ENCODE data around the gene PDE6B.

PDE6B gene

GRCh38 chr4:655464-656151 is 30.2 kb downstream of the PDE6B start:
- no peak for TF ChIP-seq CTCF (conservative IDR thresholded peaks at IDR 0.05; ENCODE audit: low read length)
- no peak for DNase-seq (ENCODE audit: low read depth)
- no peak overlapping the region for H3K4me3 ChIP-seq (ENCODE audit: low read length)

- H3K4me3 ChIP-seq (ENCODE audit: low read length): no peak overlapping the region
- no peak for TF ChIP-seq CTCF (conservative IDR thresholded peaks at IDR 0.05; ENCODE audit: low read length)
- no peak for DNase-seq (ENCODE audit: low read depth)
Observed at GRCh38 chr4:656436-657337, 31.3 kb downstream of the PDE6B start.

- no peak for DNase-seq (ENCODE audit: low read depth)
- TF ChIP-seq CTCF (conservative IDR thresholded peaks at IDR 0.05; ENCODE audit: low read length): no peak
- no peak overlapping the region for H3K4me3 ChIP-seq (ENCODE audit: low read length)
Observed at GRCh38 chr4:657338-657833, 32.0 kb downstream of the PDE6B start.

- no peak overlapping the region for H3K4me3 ChIP-seq (ENCODE audit: low read length)
- no peak for DNase-seq (ENCODE audit: low read depth)
- no peak for TF ChIP-seq CTCF (conservative IDR thresholded peaks at IDR 0.05; ENCODE audit: low read length)
Observed at GRCh38 chr4:657834-658667, 32.7 kb downstream of the PDE6B start.

DNA sequence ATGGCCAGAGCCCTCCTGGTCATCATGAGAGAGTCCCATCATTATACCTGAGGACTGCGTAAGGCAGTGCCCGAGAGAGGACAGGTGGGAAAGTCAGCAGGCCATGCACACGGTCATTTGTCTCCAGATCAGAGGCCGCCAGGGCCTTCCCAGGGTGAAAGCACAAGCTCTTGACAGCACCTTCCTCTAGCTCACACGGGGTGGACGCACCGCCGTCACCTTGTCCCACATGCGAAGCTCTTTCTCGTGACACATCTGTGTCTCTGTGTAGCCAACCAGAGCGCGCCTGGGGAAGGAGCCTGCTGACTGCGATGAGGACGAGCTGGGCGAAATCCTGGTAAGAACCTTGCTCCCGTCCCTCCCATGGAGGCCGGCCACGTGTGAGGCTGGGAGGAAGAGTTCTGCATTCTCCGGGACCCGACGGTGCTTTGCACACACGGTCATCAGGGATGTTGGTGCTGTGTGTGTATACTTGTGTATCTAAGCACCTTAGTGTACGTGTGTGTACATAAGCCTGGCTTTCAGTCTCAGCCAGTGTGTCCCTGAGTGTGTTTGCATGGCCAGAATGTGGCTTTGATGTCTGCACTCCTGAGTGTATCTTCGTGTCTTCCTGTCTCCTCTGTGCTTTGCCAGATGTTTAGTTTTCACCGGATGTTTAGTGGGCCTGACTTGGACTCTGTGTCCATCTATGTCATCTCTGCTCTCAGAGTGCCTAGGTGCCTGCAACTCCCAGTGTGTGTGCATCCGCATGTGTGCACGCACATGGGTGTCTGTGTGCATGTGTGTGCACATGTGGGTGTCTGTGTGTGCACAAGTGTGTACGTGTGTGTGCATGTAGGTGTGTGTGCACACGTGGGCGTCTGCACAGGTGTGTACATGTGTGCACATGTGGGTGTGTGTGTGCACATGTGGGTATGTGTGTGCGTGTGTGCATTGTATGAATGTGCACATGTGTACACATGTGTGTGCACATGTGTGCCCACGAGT is 33.6 kb downstream of the PDE6B start:
- TF ChIP-seq CTCF (conservative IDR thresholded peaks at IDR 0.05; ENCODE audit: low read length): no peak

GRCh38 chr4:659851-660250 is 34.5 kb downstream of the PDE6B start:
- no peak overlapping the region for H3K4me3 ChIP-seq (ENCODE audit: low read length)
- TF ChIP-seq CTCF (conservative IDR thresholded peaks at IDR 0.05; ENCODE audit: low read length): no peak
- DNase-seq (ENCODE audit: low read depth): no peak

More for the DNA sequence above, 33.6 kb downstream of the PDE6B start:
- no peak overlapping the region for H3K4me3 ChIP-seq (ENCODE audit: low read length)
- DNase-seq (ENCODE audit: low read depth): no peak

Data from AG10803 (cell line).